H1 (cell line): Measurements from ENCODE around the gene RPIA. TPM values are rescaled to one million over a fixed set of nuclear protein-coding genes. Genes with fewer than 3 reads are reported as not detected.
"Not testable (repeated sequence)": the region's sequence is repeated elsewhere in the genome, so short reads cannot be mapped to it uniquely, and the experiment has no call there.

Experiments
- CTCF ChIA-PET: fragments of 300-600 bp; sonication (Branson Sonifier 250); formaldehyde crosslinking; loops from one replicate; lab custom pipeline; 2021; ENCODE audit not compliant: partially characterized antibody; lab: Charles Lee
- POLR2A ChIA-PET: fragments of 300-600 bp; sonication (Branson Sonifier 250); formaldehyde crosslinking; loops from one replicate; lab custom pipeline; 2021; ENCODE audit warnings: inconsistent platforms; ENCODE audit not compliant: partially characterized antibody; lab: Charles Lee
- DNase-seq, 2 experiments: peaks; one replicate each; pipeline versions ENCODE4 v3.0.0 to v3.0.0-alpha.2; 2010 to 2022; ENCODE audit warnings: low spot score in 2 of 2, low read depth in 1 of 2, mixed read lengths in 1 of 2
- FAIRE-seq: peaks from 2 replicates; lab custom pipeline; 2011; peaks lifted over from hg19 to GRCh38; lab: Jason Lieb, UNC
- H2AFZ ChIP-seq: 2 replicates; pipeline ENCODE4 v1.8.1; 2012; ENCODE audit warnings: low read length, inconsistent platforms
- H2AK5ac ChIP-seq: 2 replicates; pipeline ENCODE4 v1.6.1; 2013; ENCODE audit warnings: low read depth, low read length
- H2BK120ac ChIP-seq: replicated peaks from 2 replicates; pipeline ENCODE3; 2013; ENCODE audit warnings: low read depth, low read length, inconsistent platforms
- H2BK12ac ChIP-seq: 2 replicates; pipeline ENCODE4 v1.6.1; 2013; ENCODE audit warnings: low read depth, low read length
- H2BK15ac ChIP-seq: 2 replicates; pipeline ENCODE4 v1.6.1; 2013; ENCODE audit warnings: low read length
- H2BK20ac ChIP-seq: 2 replicates; pipeline ENCODE4 v1.6.1; 2013; ENCODE audit warnings: low read length
- H2BK5ac ChIP-seq: 2 replicates; pipeline ENCODE4 v1.6.1; 2013; ENCODE audit warnings: low read depth, low read length
- H3K14ac ChIP-seq: 2 replicates; pipeline ENCODE4 v1.6.1; 2013; ENCODE audit warnings: inconsistent platforms; ENCODE audit not compliant: insufficient read length
- H3K18ac ChIP-seq: 2 replicates; pipeline ENCODE4 v1.6.1; 2013; ENCODE audit warnings: low read length; ENCODE audit errors: extremely low read depth
- H3K23ac ChIP-seq: 2 replicates; pipeline ENCODE4 v1.6.1; 2013; ENCODE audit warnings: inconsistent platforms; ENCODE audit not compliant: insufficient read length
- H3K23me2 ChIP-seq: 2 replicates; pipeline ENCODE4 v1.6.1; 2013; ENCODE audit warnings: low read depth, low read length
- H3K27ac ChIP-seq: 2 replicates; pipeline ENCODE4 v1.6.1; 2011; ENCODE audit warnings: low read depth, low read length, inconsistent platforms
- H3K27me3 ChIP-seq, 4 experiments: replicated peaks in 1 of 4; 1 replicate in 1 of 4; 2 replicates in 3 of 4; pipeline versions ENCODE4 v1.6.1 to v1.8.1; 2011 to 2013; ENCODE audit warnings: low read length in 3 of 4, mild to moderate bottlenecking in 3 of 4, inconsistent platforms in 2 of 4, mixed read lengths in 2 of 4, moderate library complexity in 1 of 4; ENCODE audit not compliant: control insufficient read depth in 3 of 4, insufficient read depth in 3 of 4; ENCODE audit errors: extremely low read depth in 1 of 4
- H3K36me3 ChIP-seq, 4 experiments: 2 replicates each; pipeline versions ENCODE4 v1.6.1 to v1.8.1; 2011 to 2013; ENCODE audit warnings: mild to moderate bottlenecking in 4 of 4, low read length in 3 of 4, moderate library complexity in 2 of 4, control low read depth in 1 of 4, inconsistent platforms in 1 of 4; ENCODE audit not compliant: insufficient read depth in 4 of 4, control insufficient read depth in 2 of 4
- H3K4ac ChIP-seq: replicated peaks from 2 replicates; pipeline ENCODE3; 2013; ENCODE audit warnings: low read length, low read depth, mixed read lengths, inconsistent platforms; ENCODE audit not compliant: insufficient read length
- H3K4me1 ChIP-seq, 4 experiments: replicated peaks in 1 of 4; 1 replicate in 1 of 4; 2 replicates in 3 of 4; pipeline versions ENCODE4 v1.6.1 to v1.8.1; 2011 to 2013; ENCODE audit warnings: low read length in 3 of 4, inconsistent platforms in 2 of 4, mixed read lengths in 1 of 4; ENCODE audit not compliant: insufficient read depth in 4 of 4, control insufficient read depth in 3 of 4
- H3K4me2 ChIP-seq, 2 experiments: 2 replicates each; pipeline versions ENCODE4 v1.6.1 to v1.8.1; 2011 to 2013; ENCODE audit warnings: low read depth in 2 of 2, low read length in 2 of 2, control low read depth in 1 of 2, inconsistent platforms in 1 of 2, mild to moderate bottlenecking in 1 of 2; ENCODE audit not compliant: insufficient read depth in 1 of 2
- H3K4me3 ChIP-seq, 4 experiments: fragments of 200-600, 300-600 bp in 1 of 4; sonication (generic), shearing (Covaris generic), sonication (Bioruptor Twin) in 1 of 4; 2 replicates each; pipeline versions ENCODE4 v1.5.1 to v1.8.1; 2011 to 2016; ENCODE audit warnings: low read length in 4 of 4, low read depth in 3 of 4, control low read depth in 2 of 4, inconsistent platforms in 2 of 4, mild to moderate bottlenecking in 2 of 4, mixed read lengths in 1 of 4, moderate library complexity in 1 of 4; ENCODE audit not compliant: insufficient read depth in 2 of 4; ENCODE audit errors: extremely low read depth in 1 of 4
- H3K56ac ChIP-seq: replicated peaks from 2 replicates; pipeline ENCODE3; 2013; ENCODE audit warnings: low read depth, mild to moderate bottlenecking, mixed read lengths, low read length, inconsistent platforms; ENCODE audit not compliant: insufficient read length
- H3K79me1 ChIP-seq: 2 replicates; pipeline ENCODE4 v1.6.1; 2013; ENCODE audit warnings: low read depth, low read length, control low read depth
- H3K79me2 ChIP-seq, 2 experiments: 2 replicates each; pipeline versions ENCODE4 v1.6.1 to v1.8.1; 2012 to 2013; ENCODE audit warnings: low read length in 2 of 2, mild to moderate bottlenecking in 2 of 2, inconsistent platforms in 1 of 2; ENCODE audit not compliant: insufficient read depth in 2 of 2, control insufficient read depth in 1 of 2
- H3K9ac ChIP-seq, 4 experiments: replicated peaks in 1 of 4; 1 replicate in 1 of 4; 2 replicates in 3 of 4; pipeline versions ENCODE4 v1.6.1 to v1.8.1; 2011 to 2013; ENCODE audit warnings: low read depth in 3 of 4, low read length in 3 of 4, control low read depth in 2 of 4, mild to moderate bottlenecking in 2 of 4, moderate library complexity in 2 of 4, inconsistent platforms in 1 of 4; ENCODE audit errors: extremely low read depth in 1 of 4
- H3K9me3 ChIP-seq, 2 experiments: 2 replicates each; pipeline versions ENCODE4 v1.6.1 to v1.8.1; 2012 to 2013; ENCODE audit warnings: mild to moderate bottlenecking in 2 of 2, moderate library complexity in 2 of 2, control low read depth in 1 of 2, inconsistent platforms in 1 of 2, low read depth in 1 of 2, low read length in 1 of 2, mixed read lengths in 1 of 2; ENCODE audit not compliant: insufficient read depth in 2 of 2
- H4K20me1 ChIP-seq, 2 experiments: replicated peaks in 1 of 2; 2 replicates each; pipeline versions ENCODE3 to v1.8.1; 2011 to 2013; ENCODE audit warnings: inconsistent platforms in 2 of 2, low read length in 2 of 2, mild to moderate bottlenecking in 1 of 2; ENCODE audit not compliant: insufficient read depth in 2 of 2, control insufficient read depth in 1 of 2
- H4K5ac ChIP-seq: 2 replicates; pipeline ENCODE4 v1.6.1; 2013; ENCODE audit warnings: low read length, low read depth, mixed read lengths, inconsistent platforms; ENCODE audit not compliant: insufficient read length
- H4K8ac ChIP-seq: 2 replicates; pipeline ENCODE4 v1.8.0; 2013; ENCODE audit warnings: mild to moderate bottlenecking, moderate library complexity, low read length, inconsistent platforms; ENCODE audit not compliant: insufficient read depth; ENCODE audit errors: extremely low read depth
- H4K91ac ChIP-seq: replicated peaks from 2 replicates; pipeline ENCODE3; 2013; ENCODE audit warnings: low read length, mixed read lengths, inconsistent platforms; ENCODE audit not compliant: insufficient read length
- WGBS, 2 experiments: shearing (Covaris generic) in 1 of 2; methylation state at CpG; one replicate each; pipeline versions ENCODE4 v1.1.6 to v1.1.7; 2013 to 2015; ENCODE audit warnings: low lambda C conversion rate in 2 of 2, mixed read lengths in 2 of 2, inconsistent platforms in 1 of 2, low coverage in 1 of 2, missing lambda C conversion rate in 1 of 2; ENCODE audit not compliant: insufficient replicate concordance in 2 of 2, insufficient coverage in 1 of 2, insufficient read length in 1 of 2; ENCODE audit errors: extremely low coverage in 1 of 2, missing lambda C conversion rate in 1 of 2; 5-methylcytosine and 5-hydroxymethylcytosine counted together
- polyA plus RNA-seq, 7 experiments: library from polyadenylated mRNA; depleted of rRNA in 3 of 7; stranded (reverse) in 5 of 7; unstranded in 2 of 7; fragments of >200 nt in 5 of 7; fragments of 200-250 nt in 2 of 7; gene quantifications; 1 replicate in 5 of 7; 2 replicates in 1 of 7; 4 replicates in 1 of 7; pipeline versions ENCODE4 v1.2.1 to v1.2.3, GENCODE V29; 2011 to 2013; ENCODE audit warnings: missing spikeins in 2 of 7, mixed read lengths in 2 of 7
- total RNA-seq: library from RNA; stranded (reverse); fragmentation: NEBNext Ultra II Directional; extraction: Animal tissue kit (Norgen Biotek cat#: 25700); gene quantifications from 2 replicates; pipeline ENCODE4 v1.2.1, GENCODE V29; 2021

The RPIA gene
- total and polyA plus RNA-seq, 2 of the 8 experiments (the other 6 are each of a cell fraction or from before 2014, with no cell fraction given): 13.1 to 24.0 TPM

GRCh38 chr2:88797164-88797563 is 105.7 kb downstream of the RPIA start:
- H3K9me3 ChIP-seq, H3K4ac ChIP-seq, H4K5ac ChIP-seq, H2BK15ac ChIP-seq, H2BK5ac ChIP-seq, H3K4me3 ChIP-seq, H4K91ac ChIP-seq, FAIRE-seq, H3K23me2 ChIP-seq, H2BK12ac ChIP-seq, H3K79me2 ChIP-seq, CTCF ChIA-PET, H2AFZ ChIP-seq, DNase-seq, H3K56ac ChIP-seq, H3K18ac ChIP-seq, H2BK120ac ChIP-seq, H4K20me1 ChIP-seq, H3K4me1 ChIP-seq, H4K8ac ChIP-seq, H2BK20ac ChIP-seq, POLR2A ChIA-PET, H3K36me3 ChIP-seq, H3K9ac ChIP-seq, H3K4me2 ChIP-seq, H3K14ac ChIP-seq, H3K27me3 ChIP-seq, H3K23ac ChIP-seq, H3K79me1 ChIP-seq, H2AK5ac ChIP-seq, H3K27ac ChIP-seq: not testable (repeated sequence)
- WGBS, 2 experiments: 84% methylated on average over 1 of the region's 1 CpG; no CpG with 5 or more reads in 1 of the 2 experiments

Other genes starting within 250 kb of the RPIA start
- gene FOXI3, start 239.0 kb upstream of the RPIA start, total RNA-seq: 15.9 and 17.1 TPM in 2 replicates
- 6.8 and 9.8 TPM in 2 replicates for gene FOXI3, start 239.0 kb upstream of the RPIA start, polyA plus RNA-seq (2011; rRNA removed)
- 22.7 and 22.8 TPM in 2 replicates for gene EIF2AK3, start 64.2 kb upstream of the RPIA start, total RNA-seq
- gene EIF2AK3, start 64.2 kb upstream of the RPIA start, polyA plus RNA-seq (2011; rRNA removed): 3.3 and 5.8 TPM in 2 replicates